ENCODE results near the gene UTS2B.
A peak's percentile ranks its signal among the peaks of the same experiment; 100 is the strongest.

Gene UTS2B

GRCh38 chr3:191361456-191361855 is 31.1 kb upstream of the UTS2B start:
- FAIRE-seq (no peak), DNase-seq (ENCODE audit: insufficient read length, low spot score) (no peak)
- no peak for TF ChIP-seq CTCF (IDR thresholded peaks at IDR 0.05; ENCODE audit: insufficient read depth, missing control alignments)

- FAIRE-seq (no peak), DNase-seq (ENCODE audit: insufficient read length, low spot score) (no peak)
- TF ChIP-seq CTCF (IDR thresholded peaks at IDR 0.05; ENCODE audit: insufficient read depth, missing control alignments) = no peak
Measured at GRCh38 chr3:191360620-191361019, 30.3 kb upstream of the UTS2B start.

- TF ChIP-seq CTCF (IDR thresholded peaks at IDR 0.05; ENCODE audit: insufficient read depth, missing control alignments) = no peak
- no peak for DNase-seq (ENCODE audit: insufficient read length, low spot score)
Measured at GRCh38 chr3:191358929-191359328, 28.6 kb upstream of the UTS2B start.

GRCh38 chr3:191357909-191358308 is 27.6 kb upstream of the UTS2B start:
- FAIRE-seq = no peak

More at GRCh38 chr3:191358929-191359328, 28.6 kb upstream of the UTS2B start:
- peak; percentile 53 for FAIRE-seq

GRCh38 chr3:191356631-191357439 is 26.5 kb upstream of the UTS2B start:
- TF ChIP-seq CTCF (IDR thresholded peaks at IDR 0.05; ENCODE audit: insufficient read depth, missing control alignments) = no peak
- no peak for FAIRE-seq
- DNase-seq (ENCODE audit: insufficient read length, low spot score) = no peak

More at GRCh38 chr3:191357909-191358308, 27.6 kb upstream of the UTS2B start:
- no peak for DNase-seq (ENCODE audit: insufficient read length, low spot score)
- no peak for TF ChIP-seq CTCF (IDR thresholded peaks at IDR 0.05; ENCODE audit: insufficient read depth, missing control alignments)

- DNase-seq (ENCODE audit: insufficient read length, low spot score) (no peak), FAIRE-seq (peak; percentile 41)
- TF ChIP-seq CTCF (IDR thresholded peaks at IDR 0.05; ENCODE audit: insufficient read depth, missing control alignments) = no peak
Measured at GRCh38 chr3:191355406-191355805, 25.1 kb upstream of the UTS2B start.
